H1 (cell line): ENCODE results near the gene CYSRT1. TPM values are rescaled to one million over a fixed set of nuclear protein-coding genes. Genes with fewer than 3 reads are reported as not detected.

Source experiments
- CTCF ChIA-PET: fragments of 300-600 bp; sonication (Branson Sonifier 250); formaldehyde crosslinking; loops from one replicate; lab custom pipeline; 2021; ENCODE audit not compliant: partially characterized antibody; lab: Charles Lee
- POLR2A ChIA-PET: fragments of 300-600 bp; sonication (Branson Sonifier 250); formaldehyde crosslinking; loops from one replicate; lab custom pipeline; 2021; ENCODE audit warnings: inconsistent platforms; ENCODE audit not compliant: partially characterized antibody; lab: Charles Lee
- DNase-seq, 2 experiments: peaks; one replicate each; pipeline versions ENCODE4 v3.0.0 to v3.0.0-alpha.2; 2010 to 2022; ENCODE audit warnings: low spot score in 2 of 2, low read depth in 1 of 2, mixed read lengths in 1 of 2
- FAIRE-seq: peaks from 2 replicates; lab custom pipeline; 2011; peaks lifted over from hg19 to GRCh38; lab: Jason Lieb, UNC
- H2AFZ ChIP-seq: 2 replicates; pipeline ENCODE4 v1.8.1; 2012; ENCODE audit warnings: low read length, inconsistent platforms
- H2AK5ac ChIP-seq: 2 replicates; pipeline ENCODE4 v1.6.1; 2013; ENCODE audit warnings: low read depth, low read length
- H2BK120ac ChIP-seq: replicated peaks from 2 replicates; pipeline ENCODE3; 2013; ENCODE audit warnings: low read depth, low read length, inconsistent platforms
- H2BK12ac ChIP-seq: 2 replicates; pipeline ENCODE4 v1.6.1; 2013; ENCODE audit warnings: low read depth, low read length
- H2BK15ac ChIP-seq: 2 replicates; pipeline ENCODE4 v1.6.1; 2013; ENCODE audit warnings: low read length
- H2BK20ac ChIP-seq: 2 replicates; pipeline ENCODE4 v1.6.1; 2013; ENCODE audit warnings: low read length
- H2BK5ac ChIP-seq: 2 replicates; pipeline ENCODE4 v1.6.1; 2013; ENCODE audit warnings: low read depth, low read length
- H3K14ac ChIP-seq: 2 replicates; pipeline ENCODE4 v1.6.1; 2013; ENCODE audit warnings: inconsistent platforms; ENCODE audit not compliant: insufficient read length
- H3K18ac ChIP-seq: 2 replicates; pipeline ENCODE4 v1.6.1; 2013; ENCODE audit warnings: low read length; ENCODE audit errors: extremely low read depth
- H3K23ac ChIP-seq: 2 replicates; pipeline ENCODE4 v1.6.1; 2013; ENCODE audit warnings: inconsistent platforms; ENCODE audit not compliant: insufficient read length
- H3K23me2 ChIP-seq: 2 replicates; pipeline ENCODE4 v1.6.1; 2013; ENCODE audit warnings: low read depth, low read length
- H3K27ac ChIP-seq: 2 replicates; pipeline ENCODE4 v1.6.1; 2011; ENCODE audit warnings: low read depth, low read length, inconsistent platforms
- H3K27me3 ChIP-seq, 4 experiments: replicated peaks in 1 of 4; 1 replicate in 1 of 4; 2 replicates in 3 of 4; pipeline versions ENCODE4 v1.6.1 to v1.8.1; 2011 to 2013; ENCODE audit warnings: low read length in 3 of 4, mild to moderate bottlenecking in 3 of 4, inconsistent platforms in 2 of 4, mixed read lengths in 2 of 4, moderate library complexity in 1 of 4; ENCODE audit not compliant: control insufficient read depth in 3 of 4, insufficient read depth in 3 of 4; ENCODE audit errors: extremely low read depth in 1 of 4
- H3K36me3 ChIP-seq, 4 experiments: 2 replicates each; pipeline versions ENCODE4 v1.6.1 to v1.8.1; 2011 to 2013; ENCODE audit warnings: mild to moderate bottlenecking in 4 of 4, low read length in 3 of 4, moderate library complexity in 2 of 4, control low read depth in 1 of 4, inconsistent platforms in 1 of 4; ENCODE audit not compliant: insufficient read depth in 4 of 4, control insufficient read depth in 2 of 4
- H3K4ac ChIP-seq: replicated peaks from 2 replicates; pipeline ENCODE3; 2013; ENCODE audit warnings: low read length, low read depth, mixed read lengths, inconsistent platforms; ENCODE audit not compliant: insufficient read length
- H3K4me1 ChIP-seq, 4 experiments: replicated peaks in 1 of 4; 1 replicate in 1 of 4; 2 replicates in 3 of 4; pipeline versions ENCODE4 v1.6.1 to v1.8.1; 2011 to 2013; ENCODE audit warnings: low read length in 3 of 4, inconsistent platforms in 2 of 4, mixed read lengths in 1 of 4; ENCODE audit not compliant: insufficient read depth in 4 of 4, control insufficient read depth in 3 of 4
- H3K4me2 ChIP-seq, 2 experiments: 2 replicates each; pipeline versions ENCODE4 v1.6.1 to v1.8.1; 2011 to 2013; ENCODE audit warnings: low read depth in 2 of 2, low read length in 2 of 2, control low read depth in 1 of 2, inconsistent platforms in 1 of 2, mild to moderate bottlenecking in 1 of 2; ENCODE audit not compliant: insufficient read depth in 1 of 2
- H3K4me3 ChIP-seq, 4 experiments: fragments of 200-600, 300-600 bp in 1 of 4; sonication (generic), shearing (Covaris generic), sonication (Bioruptor Twin) in 1 of 4; 2 replicates each; pipeline versions ENCODE4 v1.5.1 to v1.8.1; 2011 to 2016; ENCODE audit warnings: low read length in 4 of 4, low read depth in 3 of 4, control low read depth in 2 of 4, inconsistent platforms in 2 of 4, mild to moderate bottlenecking in 2 of 4, mixed read lengths in 1 of 4, moderate library complexity in 1 of 4; ENCODE audit not compliant: insufficient read depth in 2 of 4; ENCODE audit errors: extremely low read depth in 1 of 4
- H3K56ac ChIP-seq: replicated peaks from 2 replicates; pipeline ENCODE3; 2013; ENCODE audit warnings: low read depth, mild to moderate bottlenecking, mixed read lengths, low read length, inconsistent platforms; ENCODE audit not compliant: insufficient read length
- H3K79me1 ChIP-seq: 2 replicates; pipeline ENCODE4 v1.6.1; 2013; ENCODE audit warnings: low read depth, low read length, control low read depth
- H3K79me2 ChIP-seq, 2 experiments: 2 replicates each; pipeline versions ENCODE4 v1.6.1 to v1.8.1; 2012 to 2013; ENCODE audit warnings: low read length in 2 of 2, mild to moderate bottlenecking in 2 of 2, inconsistent platforms in 1 of 2; ENCODE audit not compliant: insufficient read depth in 2 of 2, control insufficient read depth in 1 of 2
- H3K9ac ChIP-seq, 4 experiments: replicated peaks in 1 of 4; 1 replicate in 1 of 4; 2 replicates in 3 of 4; pipeline versions ENCODE4 v1.6.1 to v1.8.1; 2011 to 2013; ENCODE audit warnings: low read depth in 3 of 4, low read length in 3 of 4, control low read depth in 2 of 4, mild to moderate bottlenecking in 2 of 4, moderate library complexity in 2 of 4, inconsistent platforms in 1 of 4; ENCODE audit errors: extremely low read depth in 1 of 4
- H3K9me3 ChIP-seq, 2 experiments: 2 replicates each; pipeline versions ENCODE4 v1.6.1 to v1.8.1; 2012 to 2013; ENCODE audit warnings: mild to moderate bottlenecking in 2 of 2, moderate library complexity in 2 of 2, control low read depth in 1 of 2, inconsistent platforms in 1 of 2, low read depth in 1 of 2, low read length in 1 of 2, mixed read lengths in 1 of 2; ENCODE audit not compliant: insufficient read depth in 2 of 2
- H4K20me1 ChIP-seq, 2 experiments: replicated peaks in 1 of 2; 2 replicates each; pipeline versions ENCODE3 to v1.8.1; 2011 to 2013; ENCODE audit warnings: inconsistent platforms in 2 of 2, low read length in 2 of 2, mild to moderate bottlenecking in 1 of 2; ENCODE audit not compliant: insufficient read depth in 2 of 2, control insufficient read depth in 1 of 2
- H4K5ac ChIP-seq: 2 replicates; pipeline ENCODE4 v1.6.1; 2013; ENCODE audit warnings: low read length, low read depth, mixed read lengths, inconsistent platforms; ENCODE audit not compliant: insufficient read length
- H4K8ac ChIP-seq: 2 replicates; pipeline ENCODE4 v1.8.0; 2013; ENCODE audit warnings: mild to moderate bottlenecking, moderate library complexity, low read length, inconsistent platforms; ENCODE audit not compliant: insufficient read depth; ENCODE audit errors: extremely low read depth
- H4K91ac ChIP-seq: replicated peaks from 2 replicates; pipeline ENCODE3; 2013; ENCODE audit warnings: low read length, mixed read lengths, inconsistent platforms; ENCODE audit not compliant: insufficient read length
- CBX5 ChIP-seq: fragments of 300-800, 300-1000 bp; sonication (generic); IDR thresholded peaks from 2 replicates; pipeline ENCODE4 v1.7.1; 2016; ENCODE audit warnings: antibody characterized with exemption, low read length, low read depth
- CEBPB ChIP-seq: IDR thresholded peaks from 2 replicates; pipeline ENCODE4 v1.6.1; 2012; ENCODE audit warnings: low read depth, low read length
- FOSL1 ChIP-seq: IDR thresholded peaks from 2 replicates; pipeline ENCODE4 v1.6.1; 2011; ENCODE audit warnings: mild to moderate bottlenecking, low read depth, low read length, moderate library complexity; ENCODE audit not compliant: insufficient read depth
- KDM4A ChIP-seq: IDR thresholded peaks from one replicate; pipeline ENCODE4 v1.7.1; 2012; ENCODE audit warnings: low read depth, mild to moderate bottlenecking, moderate library complexity, low read length, inconsistent platforms; ENCODE audit not compliant: severe bottlenecking
- RXRA ChIP-seq: IDR thresholded peaks from 2 replicates; pipeline ENCODE4 v1.6.1; 2011; ENCODE audit warnings: low read depth, mild to moderate bottlenecking, low read length, moderate library complexity; ENCODE audit not compliant: insufficient read depth
- TBP ChIP-seq: IDR thresholded peaks from 2 replicates; pipeline ENCODE4 v1.6.1; 2011; ENCODE audit warnings: low read depth, low read length, improper control_type of control experiment
- WGBS, 2 experiments: shearing (Covaris generic) in 1 of 2; methylation state at CpG; one replicate each; pipeline versions ENCODE4 v1.1.6 to v1.1.7; 2013 to 2015; ENCODE audit warnings: low lambda C conversion rate in 2 of 2, mixed read lengths in 2 of 2, inconsistent platforms in 1 of 2, low coverage in 1 of 2, missing lambda C conversion rate in 1 of 2; ENCODE audit not compliant: insufficient replicate concordance in 2 of 2, insufficient coverage in 1 of 2, insufficient read length in 1 of 2; ENCODE audit errors: extremely low coverage in 1 of 2, missing lambda C conversion rate in 1 of 2; 5-methylcytosine and 5-hydroxymethylcytosine counted together
- polyA plus RNA-seq, 7 experiments: library from polyadenylated mRNA; depleted of rRNA in 3 of 7; stranded (reverse) in 5 of 7; unstranded in 2 of 7; fragments of >200 nt in 5 of 7; fragments of 200-250 nt in 2 of 7; gene quantifications; 1 replicate in 5 of 7; 2 replicates in 1 of 7; 4 replicates in 1 of 7; pipeline versions ENCODE4 v1.2.1 to v1.2.3, GENCODE V29; 2011 to 2013; ENCODE audit warnings: missing spikeins in 2 of 7, mixed read lengths in 2 of 7
- total RNA-seq: library from RNA; stranded (reverse); fragmentation: NEBNext Ultra II Directional; extraction: Animal tissue kit (Norgen Biotek cat#: 25700); gene quantifications from 2 replicates; pipeline ENCODE4 v1.2.1, GENCODE V29; 2021
- TF ChIP-seq, protein P1 (sequence below): IDR thresholded peaks from 2 replicates; pipeline ENCODE4 v1.6.1; 2011; ENCODE audit warnings: low read length, improper control_type of control experiment

Gene CYSRT1
- total and polyA plus RNA-seq, 2 of the 8 experiments (the other 6 are each of a cell fraction or from before 2014, with no cell fraction given), result 1.0 to 6.5 TPM

DNA sequence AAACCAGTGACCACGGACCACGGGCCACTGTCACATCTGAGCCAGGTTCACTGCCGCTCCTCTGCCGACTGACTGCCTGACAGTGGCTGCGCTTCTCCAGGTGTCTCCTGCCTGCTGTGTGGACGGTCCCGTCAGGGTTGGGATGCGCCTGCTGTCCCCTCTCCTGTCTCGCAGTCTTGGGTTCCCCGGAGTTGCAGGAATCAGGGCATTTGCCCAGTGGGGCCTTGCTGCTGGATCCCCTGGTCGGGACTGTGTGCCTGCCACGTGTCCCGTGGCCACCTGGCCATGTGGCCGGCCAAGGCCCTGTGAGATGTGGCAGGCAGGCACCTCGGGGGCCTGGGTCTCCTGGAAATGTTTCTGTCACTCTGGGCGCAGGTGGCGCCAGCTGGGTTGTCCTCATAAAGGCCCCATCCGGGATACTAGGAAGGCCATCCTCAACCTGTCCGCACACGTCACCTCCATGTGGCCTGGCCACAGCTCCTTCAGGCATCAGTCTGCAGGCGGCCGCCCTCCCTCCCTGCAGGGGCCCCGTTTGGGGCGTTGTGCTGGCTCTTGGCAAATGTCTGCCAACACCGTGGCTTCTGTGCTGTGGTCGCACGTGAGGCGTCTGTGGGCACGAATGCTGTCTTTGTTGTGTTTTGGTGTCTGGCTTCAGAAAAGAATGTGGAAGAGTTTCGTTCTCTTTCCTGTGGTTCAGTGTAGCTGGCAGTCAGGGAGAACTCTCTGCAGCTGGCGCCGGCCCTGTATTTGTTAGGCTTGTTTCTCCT lies 46.1 kb downstream of the CYSRT1 start:
- H3K4ac ChIP-seq, result no peak overlapping the region
- peaks cover 2% of the 10 kb centered on the region; the same call in 1 of the 2 replicates for H3K23me2 ChIP-seq
- H3K27me3 ChIP-seq, result no peaks in the 10 kb centered on the region
- no peak overlapping the region for H2AK5ac ChIP-seq
- H2BK120ac ChIP-seq, result no peak overlapping the region
- H4K8ac ChIP-seq, result no peak overlapping the region
- TF ChIP-seq RXRA, result no peak
- TF ChIP-seq KDM4A, result no peak
- no peak for TF ChIP-seq FOSL1
- no peak for TF ChIP-seq CBX5
- TF ChIP-seq TBP, result no peak
- TF ChIP-seq, protein P1, sequence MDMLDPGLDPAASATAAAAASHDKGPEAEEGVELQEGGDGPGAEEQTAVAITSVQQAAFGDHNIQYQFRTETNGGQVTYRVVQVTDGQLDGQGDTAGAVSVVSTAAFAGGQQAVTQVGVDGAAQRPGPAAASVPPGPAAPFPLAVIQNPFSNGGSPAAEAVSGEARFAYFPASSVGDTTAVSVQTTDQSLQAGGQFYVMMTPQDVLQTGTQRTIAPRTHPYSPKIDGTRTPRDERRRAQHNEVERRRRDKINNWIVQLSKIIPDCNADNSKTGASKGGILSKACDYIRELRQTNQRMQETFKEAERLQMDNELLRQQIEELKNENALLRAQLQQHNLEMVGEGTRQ, result no peak
- TF ChIP-seq CEBPB, result no peak
- TF ChIP-seq, all 59 proteins: peak for 0
- H4K91ac ChIP-seq, result no peak overlapping the region
- H2BK12ac ChIP-seq, result no peak overlapping the region
- no peak overlapping the region for H3K27ac ChIP-seq
- no peak overlapping the region for H4K5ac ChIP-seq
- CTCF ChIA-PET, result interaction anchor here (0.5 kb wide), 1 partner anchor 12 kb away, joined by 3 read pairs; no protein-coding TSS in a partner anchor
- 92% methylated on average over 32 of the region's 32 CpGs; no CpG with 5 or more reads in 1 of the 2 experiments for WGBS, 2 experiments
- no peak overlapping the region for H3K4me2 ChIP-seq
- H2BK20ac ChIP-seq, result no peak overlapping the region
- peaks cover 0 to 6% (median 2%) of the 10 kb centered on the region in 4 experiments; a peak in 4 of 7 replicates for H3K4me1 ChIP-seq
- no peak overlapping the region for H3K9ac ChIP-seq
- no peak overlapping the region for H3K18ac ChIP-seq
- no peaks in the 10 kb centered on the region for H3K79me2 ChIP-seq
- no peak overlapping the region for H3K14ac ChIP-seq
- no peak overlapping the region for H2BK5ac ChIP-seq
- H2BK15ac ChIP-seq, result no peak overlapping the region
- peaks cover 4 to 10% of the 10 kb centered on the region in 2 experiments for H4K20me1 ChIP-seq
- H3K36me3 ChIP-seq, result peaks cover 0 to 27% (median 17%) of the 10 kb centered on the region in 4 experiments; a peak in 7 of 8 replicates
- POLR2A ChIA-PET, result interaction anchor here (0.7 to 47.8 kb wide), 5 partner anchors 11 to 109 kb away, joined by 3 to 1462 read pairs (median 4); partner anchors contain the start of genes CYSRT1, NDOR1, NELFB and RNF208
- H3K79me1 ChIP-seq, result no peaks in the 10 kb centered on the region
- FAIRE-seq, result no peak
- DNase-seq, result no peak
- no peak overlapping the region for H3K4me3 ChIP-seq
- H3K56ac ChIP-seq, result no peak overlapping the region
- H2AFZ ChIP-seq, result no peak overlapping the region
- no peaks in the 10 kb centered on the region for H3K9me3 ChIP-seq
- no peak overlapping the region for H3K23ac ChIP-seq
